ENCODE results near the gene NEK10. TPM values are rescaled to one million over a fixed set of nuclear protein-coding genes. Genes with fewer than 3 reads are reported as not detected.

Gene NEK10
- total and polyA plus RNA-seq, 2 of the 13 experiments (the other 11 are each of a cell fraction or from before 2014, with no cell fraction given) = 2.8 to 14.2 TPM

GRCh38 chr3:27209617-27210264 lies 159.4 kb downstream of the NEK10 start:
- CTCF ChIA-PET (ENCODE audit: low intra/inter-chr PET ratio, low total read pairs) = no interaction called here
- H3K9ac ChIP-seq (ENCODE audit: insufficient read depth, low read depth, low read length) = no peak overlapping the region
- DNase-seq (ENCODE audit: low spot score) (no peak), FAIRE-seq (no peak), ATAC-seq (no peak)
- no peaks in the 10 kb centered on the region for H4K20me1 ChIP-seq (ENCODE audit: insufficient read depth, low read length)
- no peaks in the 10 kb centered on the region; a peak in 1 of 5 replicates for H3K27me3 ChIP-seq (ENCODE audit: control insufficient read depth in 1 of 2, insufficient read depth in 2 of 2, low read length in 2 of 2)
- POLR2A ChIA-PET = no interaction called here
- WGBS (ENCODE audit: low lambda C conversion rate) = 77% methylated on average over 3 of the region's 3 CpGs
- H3K36me3 ChIP-seq (replicated peaks in 1 of 2; ENCODE audit: control insufficient read depth in 1 of 2, insufficient read depth in 2 of 2, low read length in 2 of 2) = no peaks in the 10 kb centered on the region
- no peaks in the 10 kb centered on the region for H3K9me3 ChIP-seq (ENCODE audit: low read length)
- H3K4me1 ChIP-seq (ENCODE audit: insufficient read depth, low read length) = no peaks in the 10 kb centered on the region
- intact Hi-C loops (cut with micrococcal nuclease; ENCODE audit: unreplicated experiment) = no loop called here
- H3K4me2 ChIP-seq (ENCODE audit: low read depth, low read length) = no peak overlapping the region
- in situ Hi-C loops (cut with HindIII; ENCODE audit: extremely low pct_ligation_motif_present, low pct_unique_long_range_greater_than_20kb) = no loop called here
- no peak overlapping the region for H3K4me3 ChIP-seq (replicated peaks in 1 of 3; ENCODE audit: insufficient read depth in 1 of 3, low read depth in 2 of 3, low read length in 3 of 3)
- TF ChIP-seq AFF4 (CRISPR knock-in tag; IDR thresholded peaks at IDR 0.05) (no peak), IKZF4 (CRISPR knock-in tag; IDR thresholded peaks at IDR 0.05; ENCODE audit: borderline replicate concordance, low read depth, not compliant biosample characterization) (no peak), ZMYM3 (CRISPR knock-in tag; IDR thresholded peaks at IDR 0.05) (no peak), MAF1 (CRISPR knock-in tag; IDR thresholded peaks at IDR 0.05; ENCODE audit: borderline replicate concordance) (no peak), ZNF747 (CRISPR knock-in tag; IDR thresholded peaks at IDR 0.05; ENCODE audit: borderline replicate concordance) (no peak), MTA3 (CRISPR knock-in tag; IDR thresholded peaks at IDR 0.05) (no peak), USF2 (IDR thresholded peaks at IDR 0.05; ENCODE audit: low read depth, low read length) (no peak), USF2 (CRISPR knock-in tag; IDR thresholded peaks at IDR 0.05; ENCODE audit: borderline replicate concordance) (no peak), ZNF326 (CRISPR knock-in tag; IDR thresholded peaks at IDR 0.05; ENCODE audit: borderline replicate concordance) (no peak), ZZZ3 (CRISPR knock-in tag; IDR thresholded peaks at IDR 0.05; ENCODE audit: borderline replicate concordance) (no peak)
- H3K79me2 ChIP-seq (ENCODE audit: insufficient read depth, low read length) = no peaks in the 10 kb centered on the region
- H2AFZ ChIP-seq (ENCODE audit: low read length) = no peak overlapping the region
- no TSS peak for BruUV-seq (replicated peaks)
- no peak overlapping the region for H3K27ac ChIP-seq (ENCODE audit: extremely low read length, insufficient read depth, low read length)

Data from HepG2 (cell line).